HG03159 (cell line): ENCODE measurements around the gene FBRS.
"Not testable (repeated sequence)": the region's sequence is repeated elsewhere in the genome, so short reads cannot be mapped to it uniquely, and the experiment has no call there.

Experiments used
- ATAC-seq: cut with Tn5 transposase; IDR thresholded peaks from one replicate; pipeline ENCODE4 v1.9.1; 2021; ENCODE audit warnings: mild to moderate bottlenecking, moderate library complexity; ENCODE audit not compliant: unreplicated experiment

Gene FBRS

DNA sequence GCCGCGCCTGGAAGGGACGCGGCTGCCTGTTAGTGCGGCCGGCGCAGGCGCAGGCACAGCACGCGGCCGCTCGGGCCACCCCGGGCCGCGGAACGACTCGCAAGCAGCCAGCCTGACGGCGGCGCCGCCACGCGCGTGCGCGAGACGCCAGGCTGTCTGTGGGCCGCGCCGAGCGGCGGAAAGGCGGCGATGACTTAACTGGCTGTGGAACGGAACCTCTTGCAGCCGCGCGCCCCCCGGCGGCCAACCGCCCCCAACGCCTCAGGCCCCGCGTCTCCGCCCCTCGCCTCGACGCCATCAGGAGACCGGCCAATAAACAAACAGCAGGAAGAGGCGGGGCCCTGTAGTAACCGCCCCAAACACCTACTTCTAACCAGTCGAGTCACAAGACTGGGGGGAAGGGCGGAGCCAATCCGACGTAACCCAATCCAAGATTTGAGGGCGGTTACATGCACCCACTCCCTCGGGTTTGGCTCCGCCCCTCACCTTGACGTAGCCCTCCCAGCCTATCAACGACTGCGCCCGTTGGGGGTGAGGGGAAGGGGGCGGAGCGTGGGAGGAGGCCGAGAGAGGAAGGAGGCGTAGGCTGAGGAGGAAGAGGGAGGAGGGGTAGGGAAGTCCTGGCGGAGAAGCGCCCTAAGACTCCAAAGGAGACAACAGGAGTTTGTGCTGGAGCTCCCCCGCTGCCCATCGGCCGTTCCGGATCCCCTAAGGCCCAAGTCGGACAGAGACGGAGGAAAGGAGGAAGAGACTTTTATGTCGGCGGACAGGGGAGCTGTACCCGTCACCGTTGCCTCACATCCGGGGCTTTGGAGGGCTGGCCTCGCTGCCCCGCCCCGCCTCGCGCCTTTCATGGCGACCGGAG, at the start of gene FBRS:
FBRS (plus strand) TSS at position 566 of the 865 bp plus-strand sequence. CDS start 1,088 bp downstream, outside the sequence.
- peak; percentile 67 for ATAC-seq

DNA sequence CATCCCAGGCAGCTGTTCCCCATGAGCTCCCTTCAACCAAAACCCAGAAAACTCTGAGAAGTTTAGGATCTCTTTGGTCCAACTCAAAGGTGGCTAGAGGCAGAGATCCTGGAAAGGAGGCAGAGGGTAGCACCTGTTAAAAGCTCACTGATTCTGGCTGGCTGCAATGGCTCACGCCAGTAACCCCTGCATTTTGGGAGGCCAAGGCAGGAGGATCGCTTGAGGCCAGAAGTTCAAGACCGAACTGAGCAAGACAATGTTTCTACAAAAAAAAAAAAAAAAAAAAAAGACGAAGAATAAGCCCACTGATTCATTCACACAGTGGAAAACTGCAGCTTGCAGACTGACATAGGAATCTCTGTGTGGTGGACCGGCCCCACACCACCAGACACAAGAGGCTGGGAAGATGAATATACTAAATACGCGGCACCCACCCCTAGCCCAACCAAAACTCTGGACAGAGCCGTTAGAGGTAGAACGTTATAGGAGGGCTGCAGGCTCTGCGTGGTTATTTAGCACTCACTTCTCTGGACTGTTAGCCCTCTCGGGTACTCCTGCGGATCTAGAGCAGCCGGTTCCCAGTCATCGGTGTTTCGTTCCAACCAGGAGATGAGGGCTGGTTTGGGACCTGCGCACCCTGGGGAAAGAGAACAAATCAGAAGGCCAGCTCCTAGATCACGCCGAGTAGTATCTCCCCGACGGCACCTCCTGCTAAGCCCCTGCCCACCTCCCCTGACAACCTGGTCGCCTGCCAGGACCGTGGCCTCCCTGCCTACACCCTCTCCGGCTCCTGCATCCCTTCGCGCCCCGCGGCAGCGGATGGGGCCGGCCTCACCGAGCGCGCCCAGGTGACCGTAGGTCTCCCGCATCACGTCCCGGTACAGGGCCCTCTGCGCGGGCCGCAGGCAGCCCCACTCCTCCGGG, 49.0 kb upstream of the FBRS start:
- ATAC-seq: peak; percentile 43

DNA sequence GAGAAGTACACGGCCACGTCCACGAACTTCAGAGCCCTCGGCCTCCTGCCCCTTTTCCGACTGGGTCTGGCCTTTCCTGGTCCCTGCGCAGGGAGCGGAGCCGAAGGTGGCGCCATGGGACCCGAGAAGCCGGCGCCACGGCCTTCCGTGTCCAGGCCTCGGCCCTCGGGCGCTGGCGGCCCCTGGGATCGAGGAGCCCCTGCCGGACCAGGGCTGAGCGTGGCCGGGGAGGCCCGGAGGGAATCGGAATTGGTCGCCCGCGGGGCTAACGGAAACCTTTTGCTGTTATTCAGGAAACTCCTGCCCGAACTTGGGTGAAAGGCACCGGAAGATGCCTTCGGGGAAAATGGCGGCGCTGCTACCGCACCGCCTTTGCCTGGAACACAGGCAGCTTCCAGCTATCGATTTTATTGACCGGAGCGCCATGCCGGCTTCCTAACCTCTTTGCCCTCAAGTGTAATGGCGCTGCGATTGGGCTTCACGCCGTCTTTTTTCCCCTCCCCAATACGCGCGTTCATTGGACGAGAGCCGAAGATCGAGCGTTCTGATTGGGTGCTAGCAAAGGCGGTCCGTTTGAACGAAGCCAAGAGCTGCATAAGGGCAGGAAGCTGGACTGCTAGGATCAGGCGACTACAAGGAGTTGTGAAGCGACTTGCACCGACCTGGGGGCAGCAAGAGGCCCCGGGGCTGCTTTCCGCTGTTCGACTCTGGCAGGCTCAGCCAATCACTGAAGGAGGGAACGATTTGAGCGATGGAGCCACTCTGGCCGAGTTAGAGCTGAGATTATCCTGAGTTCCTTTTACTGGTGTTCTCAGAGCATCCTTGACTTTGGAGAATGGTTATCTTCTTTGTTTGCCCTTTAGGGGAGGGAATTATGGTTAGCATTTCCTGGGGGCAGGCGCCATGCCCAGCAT, 48.0 kb upstream of the FBRS start, which contains the start of gene ZNF689:
ZNF689 (minus strand) TSS at position 464 of the 914 bp plus-strand sequence; CDS start at position 116, 348 bp downstream.
- peak; percentile 88 for ATAC-seq

DNA sequence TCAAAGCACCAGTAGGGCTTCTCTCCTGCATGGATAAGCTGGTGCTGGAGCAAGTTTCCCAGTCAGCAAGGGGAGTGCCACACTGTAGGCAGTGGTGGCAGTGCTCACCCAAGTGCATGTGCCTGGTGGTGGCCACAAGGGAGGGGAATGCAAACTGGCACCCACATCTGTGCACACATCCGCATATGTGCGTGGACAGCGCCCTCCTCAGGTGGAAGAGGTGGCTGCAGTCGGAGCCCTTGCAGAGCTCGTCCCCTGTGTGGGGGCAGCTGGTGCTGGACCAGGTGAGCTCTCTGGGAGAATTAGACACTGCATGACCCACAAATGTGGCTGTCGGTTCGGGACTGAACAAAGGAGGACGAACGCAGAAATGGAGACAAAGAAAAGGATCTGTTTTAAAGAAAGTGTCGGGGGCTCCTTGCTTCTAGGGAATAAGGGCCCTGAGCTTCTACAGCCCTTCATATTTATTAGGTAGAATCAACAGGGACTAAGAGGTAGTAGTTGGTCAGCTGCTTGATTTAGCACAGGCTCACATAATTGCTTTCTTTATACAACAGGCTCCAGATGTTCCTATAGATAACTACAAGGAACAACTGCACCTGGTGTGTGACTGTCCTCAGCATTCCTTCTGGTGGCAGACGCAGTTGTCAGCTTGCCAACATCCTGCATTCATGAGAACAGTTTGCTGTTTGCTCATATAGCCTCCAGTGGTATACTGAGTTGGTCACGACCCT, 42.7 kb upstream of the FBRS start:
- ATAC-seq: no peak

DNA sequence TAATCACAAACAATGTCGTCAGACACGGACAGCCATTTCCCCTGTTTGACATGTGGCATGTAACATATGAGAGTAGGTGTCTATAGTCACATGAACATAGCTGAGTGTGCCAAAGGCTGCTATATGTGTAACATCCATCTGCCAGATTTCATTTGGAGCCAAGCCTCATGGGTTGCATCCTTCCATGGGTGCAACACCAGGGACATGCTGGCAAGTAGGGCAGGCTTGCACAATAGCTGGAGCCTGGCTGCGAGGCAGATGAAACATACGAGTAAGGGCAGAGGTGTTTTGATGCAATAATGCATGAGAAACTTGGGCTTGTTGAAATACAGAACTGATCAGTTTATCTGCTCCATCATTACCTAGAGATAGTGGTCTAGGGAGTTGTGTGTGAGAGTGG, 39.0 kb upstream of the FBRS start:
- no peak for ATAC-seq

DNA sequence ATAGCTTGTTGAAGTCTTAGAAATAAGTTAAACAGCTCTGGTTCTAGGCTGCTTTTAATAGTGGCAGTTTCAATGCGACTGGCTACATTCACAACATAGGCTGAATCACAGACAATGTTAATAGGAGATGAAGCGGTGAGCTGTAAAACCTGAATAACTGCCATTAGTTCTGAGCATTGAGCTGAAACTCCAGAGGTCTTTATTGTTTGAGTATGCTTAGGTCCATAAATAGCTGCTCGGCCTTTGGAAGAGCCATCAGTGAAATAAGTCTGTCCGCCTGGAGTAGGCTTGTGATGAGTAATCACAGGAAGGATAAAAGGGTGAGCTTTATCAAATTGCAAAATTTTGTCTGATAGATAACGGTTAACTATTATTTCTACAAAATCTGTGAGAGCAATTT, 38.6 kb upstream of the FBRS start:
- ATAC-seq: no peak

DNA sequence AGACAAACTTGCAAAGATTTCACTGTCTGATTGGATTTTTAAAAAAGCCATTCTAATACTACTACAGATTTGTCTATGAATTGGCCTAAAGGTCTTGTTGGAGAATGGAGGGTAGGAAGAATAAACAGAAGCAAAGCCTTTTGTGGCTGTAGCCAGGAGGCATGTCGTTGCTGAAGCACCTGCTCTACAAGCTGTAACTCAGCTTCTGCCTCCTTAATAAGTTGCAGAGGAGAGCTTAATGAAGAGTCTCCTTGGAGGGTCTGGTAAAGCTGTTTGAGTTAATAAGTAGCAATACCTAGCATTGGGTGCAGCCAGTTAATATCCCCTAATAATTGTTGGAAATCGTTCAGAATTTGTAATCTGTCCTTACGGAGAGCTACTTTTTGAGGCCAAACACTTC, 38.1 kb upstream of the FBRS start:
- ATAC-seq: no peak

DNA sequence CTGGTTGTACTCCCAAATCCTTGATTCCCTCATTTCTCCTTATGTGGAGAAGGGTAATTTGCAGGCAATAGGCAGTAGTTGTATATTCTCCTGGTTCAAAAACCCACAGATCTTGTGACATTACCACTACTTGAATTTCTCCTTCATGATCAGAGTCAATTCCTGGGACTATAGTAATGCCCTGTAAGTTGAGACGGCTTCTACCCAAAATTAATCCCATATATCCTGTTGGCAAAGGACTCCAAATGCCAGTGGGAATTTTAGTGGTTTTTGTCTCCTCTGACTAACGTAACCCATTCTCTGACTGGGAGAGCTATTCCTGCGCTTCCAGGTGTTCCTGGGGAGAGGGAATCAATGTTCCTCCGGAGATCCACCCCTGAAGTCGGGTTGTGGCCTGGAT, 36.5 kb upstream of the FBRS start:
- no peak for ATAC-seq

DNA sequence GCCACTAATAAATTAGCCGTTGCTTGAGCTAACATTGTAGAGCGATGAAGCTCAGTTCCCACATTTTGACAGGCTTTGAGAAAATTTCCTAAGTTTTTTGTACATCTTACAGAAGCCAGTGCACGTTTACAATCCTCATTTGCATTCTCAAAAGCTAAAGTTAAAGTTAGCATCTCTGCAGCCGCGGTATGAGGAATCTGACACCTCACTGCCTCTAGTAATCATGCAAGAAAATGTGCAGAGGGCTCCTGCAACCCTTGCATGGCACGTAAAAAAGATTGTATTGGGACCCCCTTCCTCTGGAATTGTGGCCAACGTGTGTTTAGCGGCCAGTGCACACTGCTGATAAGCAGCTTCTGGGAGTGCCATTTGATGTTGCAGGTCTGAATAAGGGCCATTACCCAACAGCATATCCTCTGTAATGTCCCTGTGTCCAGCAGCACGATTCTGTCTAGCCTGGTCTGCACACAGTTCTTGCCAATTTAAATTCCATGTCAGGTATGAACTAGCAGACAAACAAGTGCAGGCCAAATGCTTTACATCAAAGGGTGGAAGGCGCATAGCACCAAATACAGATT, 35.7 kb upstream of the FBRS start:
- no peak for ATAC-seq

DNA sequence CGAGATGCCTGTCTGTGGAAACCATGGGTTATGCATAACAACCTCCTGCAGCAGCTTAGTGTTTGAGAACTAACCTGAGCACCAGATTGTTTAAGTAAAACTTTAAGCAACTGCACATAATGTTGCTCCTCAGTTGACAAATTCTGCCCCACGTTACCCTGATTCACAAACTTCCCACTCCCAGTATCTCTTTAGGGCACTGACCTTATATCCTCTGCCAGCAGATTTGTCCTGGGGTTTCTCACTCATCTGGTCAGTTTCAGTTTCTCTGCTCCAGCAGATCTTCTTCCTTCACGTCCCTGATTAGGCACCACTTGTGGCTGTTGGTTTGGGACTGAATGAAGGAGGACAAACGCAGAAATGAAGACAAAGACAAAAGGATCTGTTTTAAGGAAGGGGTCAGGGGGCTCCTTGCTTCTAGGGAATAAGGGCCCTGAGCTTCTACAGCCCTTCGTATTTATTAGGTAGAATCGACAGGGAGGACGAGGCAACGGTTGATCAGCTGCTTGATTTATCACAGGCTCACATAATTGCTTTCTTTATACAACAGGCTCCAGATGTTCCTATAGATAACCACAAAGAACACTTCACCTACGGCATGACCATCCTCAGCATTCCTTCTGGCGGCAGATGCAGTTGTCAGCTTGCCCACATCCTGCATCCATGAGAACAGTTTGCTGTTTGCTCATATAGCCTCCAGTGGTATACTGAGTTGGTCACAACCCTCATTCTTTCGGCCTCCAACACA, 34.5 kb upstream of the FBRS start:
- ATAC-seq: no peak

DNA sequence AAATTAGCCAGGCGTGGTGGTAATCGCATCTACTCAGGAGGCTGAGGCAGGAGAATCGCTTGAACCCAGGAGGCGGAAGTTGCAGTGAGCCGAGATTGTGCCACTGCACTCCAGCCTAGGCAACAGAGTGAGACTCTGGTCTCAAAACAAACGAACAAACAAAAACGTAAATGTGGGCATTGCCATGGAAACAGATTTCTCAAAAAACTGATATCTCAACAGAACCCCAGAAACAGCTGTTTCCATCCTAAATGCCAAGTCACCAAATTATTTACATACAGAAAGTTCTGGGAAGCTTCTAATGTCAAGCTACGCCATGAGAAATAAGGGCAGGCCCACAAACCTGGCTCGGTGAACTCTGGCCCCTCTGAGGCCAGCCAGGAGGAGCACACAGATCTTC, 32.0 kb upstream of the FBRS start:
- no peak for ATAC-seq

DNA sequence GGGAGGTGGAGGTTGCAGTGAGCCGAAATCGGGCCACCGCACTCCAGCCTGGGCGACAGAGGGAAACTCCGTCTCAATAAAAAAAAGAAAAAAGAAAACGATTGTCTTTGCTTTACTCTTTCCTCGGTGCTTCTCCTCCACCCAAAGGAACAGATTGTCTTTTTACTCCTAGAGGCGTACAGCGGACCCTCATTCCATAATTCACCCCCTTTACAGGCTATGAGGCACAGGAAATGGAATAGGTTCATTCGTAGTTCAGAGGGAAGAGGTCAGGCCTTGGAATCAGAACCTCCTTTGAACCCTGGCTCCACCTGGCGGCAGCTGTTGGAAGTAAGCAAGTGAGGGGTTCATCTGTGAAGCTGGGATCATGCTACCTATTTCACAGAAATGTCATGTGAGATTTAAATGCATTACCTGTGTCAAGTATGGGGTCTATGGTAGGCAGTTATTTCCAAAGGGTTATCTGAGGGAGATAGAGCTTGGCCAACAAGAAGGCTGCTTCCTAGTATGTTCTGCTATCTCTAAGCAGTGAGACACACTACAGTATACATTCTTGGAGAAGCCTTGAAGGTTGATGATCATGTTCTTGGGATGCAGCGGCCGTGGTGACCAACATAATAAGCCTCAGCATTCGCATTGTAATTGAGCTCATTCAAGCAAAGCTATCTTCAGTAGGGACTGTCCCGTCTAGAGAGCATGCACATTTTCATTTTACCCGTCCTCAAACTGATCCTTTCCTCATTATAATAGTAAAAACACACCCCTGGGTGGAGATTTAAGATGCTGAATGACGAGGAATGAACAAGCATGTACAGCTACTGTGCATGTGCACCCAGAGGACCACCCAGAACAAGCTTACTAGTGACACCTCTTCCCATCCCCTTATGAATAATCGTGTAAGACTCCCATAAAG, 29.3 kb upstream of the FBRS start:
- no peak for ATAC-seq

DNA sequence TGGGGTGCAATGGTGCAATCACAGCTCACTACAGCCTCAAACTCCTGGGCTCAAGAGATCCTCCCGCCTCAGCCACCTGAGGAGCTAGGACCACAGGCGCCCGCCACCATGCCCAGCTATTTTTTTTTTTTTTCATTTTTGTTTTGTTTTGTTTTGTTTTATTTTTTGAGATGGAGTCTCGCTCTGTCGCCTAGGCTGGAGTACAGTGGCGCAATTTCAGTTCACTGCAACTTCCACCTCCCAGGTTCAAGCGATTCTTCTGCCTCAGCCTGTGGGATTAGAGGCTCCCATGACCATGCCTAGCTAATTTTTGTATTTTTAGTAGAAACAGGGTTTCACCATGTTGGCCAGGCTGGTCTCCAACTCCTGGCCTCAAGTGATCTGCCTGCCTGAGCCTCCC, 25.8 kb upstream of the FBRS start:
- ATAC-seq: not testable (repeated sequence)

DNA sequence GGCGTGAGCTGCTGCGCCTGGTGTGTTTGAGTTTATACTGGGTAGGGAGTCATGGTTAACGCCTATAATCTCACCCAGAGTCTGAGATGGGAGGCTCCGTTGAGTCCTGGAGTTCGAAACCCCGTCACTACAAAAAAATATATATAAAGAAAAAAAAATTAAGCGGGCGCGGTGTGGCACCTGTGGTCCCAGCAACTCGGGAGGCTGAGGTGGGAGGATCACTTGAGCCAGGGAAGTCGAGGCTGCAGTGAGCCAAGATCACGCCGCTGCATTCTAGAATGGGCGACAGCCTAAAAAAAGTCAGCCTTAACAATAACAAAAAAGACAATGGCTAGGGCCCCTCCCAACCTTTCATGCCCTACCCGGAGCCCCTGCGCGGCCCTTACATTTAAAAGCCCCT, 24.7 kb upstream of the FBRS start:
- ATAC-seq: no peak

DNA sequence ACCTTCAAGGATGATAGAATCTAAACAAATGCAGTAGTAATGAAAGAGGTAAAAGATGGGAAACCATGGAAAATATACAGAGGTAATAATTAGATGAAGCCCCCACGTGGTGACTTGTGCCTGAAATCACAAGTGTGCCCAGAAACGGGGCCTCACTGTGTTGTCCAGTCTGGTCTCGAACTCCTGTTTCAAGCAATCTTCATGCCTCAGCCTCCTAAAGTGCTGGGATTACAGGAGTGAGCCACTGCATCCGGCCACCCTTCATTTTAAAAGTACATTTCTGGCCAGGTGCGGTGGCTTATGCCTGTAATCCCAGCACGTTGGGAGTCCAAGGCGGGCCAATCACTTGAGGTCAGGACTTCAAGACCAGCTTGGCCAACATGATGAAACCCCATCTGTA, 21.6 kb upstream of the FBRS start:
- ATAC-seq: no peak

DNA sequence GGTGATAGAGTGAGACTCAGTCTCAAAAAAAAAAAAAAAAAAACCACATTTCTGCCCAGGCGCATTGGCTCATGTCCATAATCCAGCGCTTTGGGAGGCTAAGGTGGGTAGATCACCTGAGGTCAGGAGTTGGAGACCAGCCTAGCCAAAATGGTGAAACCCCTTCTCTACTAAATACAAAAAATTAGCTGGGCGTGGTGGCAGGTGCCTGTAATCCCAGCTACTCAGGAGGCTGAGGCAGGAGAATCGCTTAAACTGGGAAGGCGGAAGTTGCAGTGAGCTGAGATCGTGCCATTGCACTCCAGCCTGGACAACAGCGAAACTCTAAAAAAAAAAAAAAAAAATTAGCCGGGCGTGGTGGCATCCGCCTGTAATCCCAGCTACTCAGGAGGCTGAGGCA, 21.1 kb upstream of the FBRS start:
- not testable (repeated sequence) for ATAC-seq

DNA sequence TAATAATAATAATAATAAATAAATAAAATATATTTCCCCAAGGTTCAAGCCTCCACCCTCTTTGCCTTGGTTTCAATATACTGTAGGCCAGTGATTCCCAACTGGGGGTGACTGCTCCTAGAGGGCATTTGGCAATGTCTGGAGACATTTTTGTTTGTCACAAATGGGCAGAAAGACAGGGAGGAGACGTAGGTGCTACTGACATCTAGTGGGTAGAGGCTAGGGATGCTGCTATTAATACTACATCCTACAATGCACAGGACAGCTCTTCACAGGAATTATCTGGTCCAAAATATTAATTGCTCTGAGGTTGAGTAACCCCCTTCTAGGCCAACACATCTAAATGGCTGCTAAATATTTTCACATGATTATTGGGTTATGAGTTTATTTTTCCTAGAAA, 20.3 kb upstream of the FBRS start:
- ATAC-seq: no peak
